ENCODE measurements around the gene GDPD2.

The GDPD2 gene

GRCh38 chrX:70476934-70477733 lies 54.0 kb downstream of the GDPD2 start:
- no peak for DNase-seq

GRCh38 chrX:70477734-70478075 lies 54.6 kb downstream of the GDPD2 start:
- no peak for DNase-seq

GRCh38 chrX:70478526-70479245 lies 55.6 kb downstream of the GDPD2 start:
- no peak for DNase-seq

GRCh38 chrX:70479247-70479921 lies 56.3 kb downstream of the GDPD2 start:
- no peak for DNase-seq

GRCh38 chrX:70479922-70480659 lies 57.0 kb downstream of the GDPD2 start:
- no peak for DNase-seq

GRCh38 chrX:70480660-70481018 lies 57.5 kb downstream of the GDPD2 start:
- DNase-seq = no peak

- no peak for DNase-seq
These were observed 58.6 kb downstream of the GDPD2 start for GRCh38 chrX:70481471-70482270.

GRCh38 chrX:70482300-70482699 lies 59.2 kb downstream of the GDPD2 start:
- DNase-seq = no peak
